ENCODE measurements around the gene DNAJC8. TPM values are rescaled to one million over a fixed set of nuclear protein-coding genes. Genes with fewer than 3 reads are reported as not detected.

DNAJC8 gene
- total and polyA plus RNA-seq, 12 donors = 39.7 to 74.0 (median 58.0) TPM

DNA sequence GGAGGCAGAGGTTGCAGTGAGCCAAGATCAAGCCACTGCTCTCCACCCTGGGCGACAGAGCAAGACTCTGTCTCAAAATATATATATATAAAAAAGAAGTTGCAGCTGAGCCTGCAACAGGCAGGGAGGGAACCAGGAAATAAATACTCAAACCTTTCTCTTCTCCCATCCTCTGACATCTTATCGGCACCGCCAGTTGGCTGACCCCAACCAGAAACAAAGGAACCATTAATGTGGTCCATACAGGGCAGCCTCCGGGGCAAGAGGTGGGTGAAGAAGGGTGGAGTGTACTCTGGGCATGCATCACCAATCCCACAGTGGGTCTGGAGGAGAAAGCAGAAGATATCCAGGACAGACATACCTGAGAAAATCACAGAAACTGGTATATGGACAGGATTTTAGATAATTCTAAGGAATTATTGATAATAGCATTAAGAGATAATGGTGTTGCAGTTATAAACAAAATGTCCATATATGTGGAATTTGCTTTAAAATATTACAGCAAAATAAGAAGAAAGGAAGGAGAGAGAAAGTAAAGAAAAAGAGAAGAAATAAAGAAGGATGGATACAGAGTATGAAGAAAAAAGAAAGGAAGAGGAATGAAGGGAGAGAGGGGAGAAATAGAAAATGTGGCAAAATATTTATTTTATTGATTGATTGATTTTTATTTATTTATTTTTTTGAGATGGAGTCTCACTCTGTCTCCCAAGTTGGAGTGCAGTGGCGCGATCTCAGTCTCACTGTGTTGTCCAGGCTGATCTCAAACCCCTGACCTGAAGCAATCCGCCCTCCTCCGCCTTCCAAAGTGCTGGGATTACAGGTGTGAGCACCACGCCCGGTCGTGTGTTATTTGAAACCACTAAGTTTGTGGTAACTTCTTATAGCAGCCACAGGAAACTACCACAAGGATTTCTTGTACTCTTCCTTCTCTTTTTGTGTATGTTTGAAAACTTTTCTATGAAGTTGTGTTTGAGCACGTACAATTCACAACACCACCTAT is 52.2 kb downstream of the DNAJC8 start:
- H3K27ac ChIP-seq = no peak overlapping the region
- H3K27me3 ChIP-seq = no peaks in the 10 kb centered on the region
- H3K9me3 ChIP-seq = no peaks in the 10 kb centered on the region
- no peaks in the 10 kb centered on the region for H3K36me3 ChIP-seq
- H3K4me1 ChIP-seq = peaks cover 0 to 16% (median 0%) of the 10 kb centered on the region in 9 donors
- no peak for TF ChIP-seq CTCF (IDR thresholded peaks at IDR 0.05)
- ATAC-seq (no peak), DNase-seq (no peak)
- intact Hi-C loops (cut with DNase I) = no loop called here
- no peak overlapping the region for H3K4me3 ChIP-seq
- WGBS, 2 donors = 76 to 77% methylated on average over 12 of the region's 12 CpGs

GRCh38 chr1:28178690-28179485 is 53.9 kb downstream of the DNAJC8 start:
- TF ChIP-seq CTCF (IDR thresholded peaks at IDR 0.05) = no peak
- no peak for ATAC-seq
- no peak for DNase-seq
- Histone ChIP-seq H3K4me1 (peaks cover 0 to 23% (median 2%) of the 10 kb centered on the region in 9 donors), H3K27me3 (no peaks in the 10 kb centered on the region), H3K4me3 (no peak overlapping the region), H3K36me3 (no peaks in the 10 kb centered on the region), H3K9me3 (no peaks in the 10 kb centered on the region), H3K27ac (no peak overlapping the region)
- WGBS, 2 donors = 94 to 95% methylated on average over 15 of the region's 15 CpGs
- intact Hi-C loops (cut with DNase I) = loop anchor here in 1 of 10 donors (5.0 to 10.0 kb wide), 2 partner anchors 47 to 64 kb away; no protein-coding TSS in a partner anchor

- H3K27ac ChIP-seq = peak within 1 kb of the TSS in 6 of 10 donors; percentile 9 to 90 (median 44)
- peak in 6 of 8 donors; percentile 31 to 55 (median 40) for ATAC-seq
- WGBS, 2 donors = 73% methylated on average over 18 of the region's 18 CpGs
These were observed 56.0 kb downstream of the DNAJC8 start, which contains the start of gene PTAFR for GRCh38 chr1:28176492-28177470. PTAFR (minus strand) TSS chr1:28176690; CDS start chr1:28151021, 25,669 bp downstream.

More at GRCh38 chr1:28176492-28177470, 56.0 kb downstream of the DNAJC8 start, which contains the start of gene PTAFR:
- no peaks in the 10 kb centered on the region for H3K27me3 ChIP-seq
- H3K36me3 ChIP-seq = peaks cover 0 to 6% (median 0%) of the 10 kb centered on the region in 9 donors
- peak within 1 kb of the TSS in 7 of 10 donors; percentile 0 to 54 (median 31) for H3K4me3 ChIP-seq
- DNase-seq = peak in 1 of 2 donors; percentile 23
- TF ChIP-seq CTCF (IDR thresholded peaks at IDR 0.05) = no peak
- H3K9me3 ChIP-seq = no peaks in the 10 kb centered on the region
- intact Hi-C loops (cut with DNase I) = loop anchor here in 1 of 10 donors (5.0 to 10.0 kb wide), 2 partner anchors 44 to 62 kb away; no protein-coding TSS in a partner anchor
- H3K4me1 ChIP-seq = peaks cover 0 to 44% (median 17%) of the 10 kb centered on the region in 9 donors
